ENCODE results near the gene ACOX3. TPM values are rescaled to one million over a fixed set of nuclear protein-coding genes. Genes with fewer than 3 reads are reported as not detected.

Gene ACOX3
- polyA plus RNA-seq, 3 donors = 15.9 to 20.6 (median 17.8) TPM

DNA sequence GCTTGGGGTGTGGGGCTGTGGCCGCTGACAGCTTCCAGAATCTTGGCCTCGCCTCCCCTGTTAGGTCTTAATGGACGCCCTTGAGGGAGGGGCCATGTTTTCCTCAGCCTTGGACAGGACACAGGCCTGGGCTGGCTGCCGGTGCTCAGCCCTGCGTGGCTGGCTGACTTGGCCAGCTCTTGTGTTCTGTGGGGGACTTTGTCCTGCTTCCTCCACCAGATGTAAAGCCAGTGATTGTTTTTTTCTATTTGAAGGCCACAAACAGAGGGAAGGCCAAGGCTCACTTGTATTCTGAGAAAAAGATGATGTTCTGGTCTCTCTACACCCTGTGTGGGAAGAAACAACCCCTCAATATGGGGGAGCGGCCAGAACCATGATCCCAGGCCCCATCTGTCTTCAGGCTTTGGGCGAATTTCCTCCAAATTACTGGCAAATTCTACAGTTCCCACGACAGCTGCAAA lies 99.7 kb downstream of the ACOX3 start:
- DNase-seq = peak; percentile 51

DNA sequence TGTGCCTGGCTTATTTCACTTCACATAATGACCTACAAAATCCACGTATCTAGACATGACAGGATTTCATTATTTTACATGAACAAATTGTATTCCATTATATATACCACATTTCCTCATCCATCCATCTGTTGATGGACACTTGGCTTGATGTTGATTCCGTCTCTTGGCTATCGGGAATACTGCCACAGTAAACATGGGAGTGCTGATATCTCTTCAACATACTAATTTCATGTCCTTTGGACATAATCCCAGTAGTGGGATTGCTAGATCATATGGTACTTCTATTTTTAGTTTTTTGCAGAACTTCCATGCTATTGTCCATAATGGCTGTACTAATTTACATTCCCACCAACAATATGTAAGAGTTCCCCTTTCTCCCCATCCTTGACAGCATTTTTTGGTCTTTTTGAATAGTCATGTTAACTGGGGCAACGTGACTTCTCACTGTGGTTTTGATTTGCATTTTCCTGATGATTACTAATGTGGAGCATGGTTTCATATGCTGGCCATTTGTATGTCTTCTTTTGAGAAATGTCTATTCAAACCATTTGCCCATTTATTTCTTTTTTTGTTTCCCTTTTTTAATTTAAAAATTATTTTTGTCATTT lies 102.1 kb downstream of the ACOX3 start:
- no peak for DNase-seq

DNA sequence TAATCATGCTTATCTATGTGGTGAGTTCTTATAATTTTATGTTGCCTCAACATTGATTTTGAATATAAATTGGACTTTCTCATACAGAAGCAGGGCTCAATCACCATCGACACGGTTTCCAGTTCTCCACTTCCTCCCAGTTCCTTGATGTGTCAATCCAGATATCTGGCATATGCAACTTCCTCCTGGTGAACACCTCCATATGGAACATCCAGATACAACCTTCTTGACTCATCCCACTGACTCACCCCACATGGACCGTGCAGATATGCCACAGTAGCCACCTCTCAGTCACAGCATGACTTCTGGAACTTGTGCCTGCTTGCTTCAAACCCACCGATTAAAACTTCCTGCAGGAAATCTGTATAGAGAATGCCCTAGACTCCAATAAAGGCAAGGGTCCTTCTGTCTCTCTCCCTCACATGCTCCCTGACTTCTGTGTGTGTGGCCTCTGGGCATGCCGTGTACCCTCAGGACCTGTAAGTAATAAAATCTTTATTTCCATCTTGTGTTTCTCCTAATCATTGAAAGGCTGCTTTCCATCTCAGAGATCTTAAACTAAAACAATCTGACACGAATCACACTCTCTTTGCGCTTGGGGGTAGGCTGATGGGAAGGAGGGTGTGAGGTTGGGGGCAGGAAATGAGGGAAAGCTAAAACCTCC lies 104.0 kb downstream of the ACOX3 start:
- DNase-seq = no peak

DNA sequence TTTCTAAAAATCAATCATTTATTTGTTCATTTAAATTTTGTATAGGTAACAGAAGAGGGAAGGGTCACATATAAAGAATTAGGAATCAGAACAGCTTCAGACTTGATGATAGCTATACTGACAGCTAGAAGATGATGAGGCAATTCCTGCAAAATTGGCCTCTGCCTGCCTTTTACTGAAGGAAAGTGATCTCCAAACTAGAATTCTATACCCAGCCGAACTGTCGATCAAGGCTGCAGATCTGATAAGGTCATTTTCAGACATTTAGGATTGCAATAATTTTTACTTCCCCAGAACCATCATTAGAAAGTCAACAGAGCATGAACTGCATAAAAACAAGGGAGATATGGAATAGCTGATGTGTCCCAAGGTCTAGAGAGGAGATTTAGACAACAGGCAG lies 104.7 kb downstream of the ACOX3 start:
- DNase-seq = no peak

DNA sequence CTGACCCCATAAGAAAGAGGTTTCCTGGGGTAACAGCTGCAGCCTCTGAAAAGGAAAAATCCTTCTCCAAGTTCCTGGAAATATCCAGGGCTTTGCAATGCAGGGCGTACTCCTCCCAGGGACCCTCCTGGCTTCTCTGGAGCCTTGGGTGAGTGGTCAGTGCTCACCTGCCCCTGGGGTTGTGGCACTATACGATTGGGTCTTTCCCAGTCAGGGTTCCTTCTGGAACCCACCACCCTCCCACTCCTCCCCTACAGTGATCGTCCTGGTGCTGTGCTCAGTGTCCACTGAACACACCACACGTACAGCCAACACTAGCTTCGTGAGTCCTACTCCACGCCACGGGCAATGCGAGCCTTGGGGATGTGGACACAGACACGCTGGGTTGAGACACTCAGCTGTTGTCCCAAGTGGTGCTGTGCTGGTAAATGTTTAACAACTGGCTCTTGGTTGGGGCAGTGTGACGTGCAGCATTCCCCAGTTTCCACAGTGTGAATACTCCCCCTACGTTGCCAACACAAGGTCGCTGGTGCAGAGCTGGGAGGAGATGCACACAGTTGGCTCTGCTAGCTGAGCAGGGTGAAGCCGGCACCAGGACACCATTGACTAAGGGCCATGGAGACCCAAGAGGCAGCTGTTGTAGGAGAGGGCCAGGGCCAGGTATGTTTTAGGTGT lies 105.6 kb downstream of the ACOX3 start:
- peak; percentile 46 for DNase-seq

DNA sequence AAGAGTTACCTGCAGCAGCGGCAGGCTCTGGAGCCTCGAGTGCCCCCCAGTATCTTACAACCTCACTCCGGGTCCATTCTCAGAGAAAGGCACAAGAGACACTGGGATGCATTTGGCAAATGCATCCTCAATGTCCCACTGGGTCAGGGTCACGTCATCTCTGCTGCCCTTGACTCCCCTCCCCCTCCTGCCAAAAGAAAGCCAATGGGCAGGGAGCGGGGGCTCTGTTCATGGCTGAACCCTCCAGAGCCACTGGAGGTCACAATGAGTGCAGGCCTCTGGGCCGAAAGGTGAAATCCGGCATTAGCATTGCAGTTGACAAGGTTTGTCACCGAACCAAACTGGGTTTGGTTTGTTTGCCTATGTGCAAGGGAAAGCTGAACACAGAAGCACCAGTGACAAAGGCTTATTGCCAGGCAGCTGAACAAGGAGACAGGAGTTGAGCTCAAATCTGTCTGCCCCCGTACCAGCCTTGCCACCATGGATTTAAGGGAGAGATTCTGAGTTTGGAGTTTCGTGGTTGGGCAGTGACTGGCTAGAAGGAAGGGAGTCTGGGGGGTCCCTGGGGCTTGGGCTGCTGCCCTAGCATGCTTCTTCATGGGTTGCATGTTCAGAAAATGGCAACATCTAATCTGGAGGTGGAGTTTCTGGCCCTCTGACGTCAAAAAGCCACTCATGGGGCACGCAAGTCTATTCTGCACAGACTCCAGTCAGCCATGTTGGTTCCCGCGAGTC lies 106.6 kb downstream of the ACOX3 start:
- DNase-seq = no peak

DNA sequence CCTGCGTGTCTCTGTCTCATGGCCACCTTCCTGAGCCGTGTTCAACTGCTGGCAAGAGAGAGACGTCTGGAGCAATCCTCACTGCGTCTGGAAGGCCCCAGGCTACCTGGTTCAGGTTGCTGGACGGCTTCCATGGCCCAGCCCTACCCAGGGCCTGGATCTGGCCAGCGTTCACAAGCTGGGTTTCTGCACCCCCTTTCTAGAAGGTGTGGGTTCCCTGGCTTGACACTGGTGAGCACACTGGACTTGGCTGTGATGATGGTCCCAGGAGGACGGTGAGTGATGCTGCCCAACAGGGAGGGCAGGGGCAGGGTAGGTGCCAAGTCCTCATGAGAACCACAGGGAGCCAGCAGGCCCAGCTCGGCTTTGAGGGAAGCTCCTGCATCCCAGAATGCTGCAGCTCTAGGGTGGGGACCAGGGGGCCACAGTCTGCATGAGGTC lies 107.6 kb downstream of the ACOX3 start:
- DNase-seq = no peak

DNA sequence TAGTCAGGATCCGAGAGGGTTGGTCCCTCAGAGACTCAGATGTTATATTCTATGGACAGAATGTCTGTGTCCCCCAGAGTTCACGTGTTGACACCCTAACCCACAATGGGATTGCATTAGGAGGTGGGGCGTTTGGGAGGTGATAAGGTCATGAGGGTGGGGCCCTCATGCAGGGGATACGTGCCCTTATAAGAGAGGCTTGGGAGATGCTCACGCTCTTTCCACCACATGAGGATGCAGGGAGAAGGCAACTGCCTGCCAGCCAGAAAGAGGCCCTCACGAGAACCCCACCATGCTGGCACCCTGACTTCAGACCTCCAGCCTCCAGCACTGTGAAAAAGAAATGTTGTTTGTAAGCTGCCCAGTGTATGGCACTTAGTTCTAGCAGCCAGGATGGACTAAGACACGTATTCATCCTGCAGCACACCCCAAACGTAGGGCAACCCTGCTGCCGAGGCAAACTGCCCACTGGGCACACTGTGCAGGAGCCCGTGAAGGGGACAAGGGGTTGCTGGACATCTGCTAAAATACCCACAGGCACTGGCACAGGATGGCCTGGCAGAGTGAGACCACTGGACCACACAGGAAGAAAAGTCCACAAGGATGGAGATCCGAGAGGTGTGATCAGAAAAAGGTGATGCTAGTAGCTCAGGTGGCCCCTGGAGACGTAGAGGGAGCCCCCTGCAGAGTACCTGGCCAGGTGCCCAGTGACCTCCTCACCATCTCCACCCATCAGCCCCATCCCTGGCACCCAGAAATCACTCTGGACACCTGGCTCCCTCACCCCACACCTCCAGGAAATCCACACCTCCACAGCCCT lies 108.3 kb downstream of the ACOX3 start:
- no peak for DNase-seq

DNA sequence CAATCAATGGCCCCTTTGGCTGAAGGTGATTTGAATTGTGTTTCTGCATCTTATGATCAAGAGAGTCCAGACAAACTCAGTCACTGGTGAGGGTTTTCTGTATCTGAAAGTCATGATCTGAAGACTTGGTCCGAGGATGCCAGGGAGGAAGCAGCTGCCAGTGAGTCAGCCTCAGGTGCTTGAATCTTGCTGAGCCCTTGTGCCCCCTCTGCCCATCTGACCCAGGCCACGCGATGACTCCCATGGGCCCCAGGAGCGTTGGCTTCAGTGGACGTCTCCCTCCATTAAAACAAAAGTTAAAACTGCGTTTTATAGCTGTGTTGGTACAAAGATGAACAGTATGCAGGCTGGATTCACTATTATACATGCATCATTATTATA lies 109.0 kb downstream of the ACOX3 start:
- DNase-seq = no peak

DNA sequence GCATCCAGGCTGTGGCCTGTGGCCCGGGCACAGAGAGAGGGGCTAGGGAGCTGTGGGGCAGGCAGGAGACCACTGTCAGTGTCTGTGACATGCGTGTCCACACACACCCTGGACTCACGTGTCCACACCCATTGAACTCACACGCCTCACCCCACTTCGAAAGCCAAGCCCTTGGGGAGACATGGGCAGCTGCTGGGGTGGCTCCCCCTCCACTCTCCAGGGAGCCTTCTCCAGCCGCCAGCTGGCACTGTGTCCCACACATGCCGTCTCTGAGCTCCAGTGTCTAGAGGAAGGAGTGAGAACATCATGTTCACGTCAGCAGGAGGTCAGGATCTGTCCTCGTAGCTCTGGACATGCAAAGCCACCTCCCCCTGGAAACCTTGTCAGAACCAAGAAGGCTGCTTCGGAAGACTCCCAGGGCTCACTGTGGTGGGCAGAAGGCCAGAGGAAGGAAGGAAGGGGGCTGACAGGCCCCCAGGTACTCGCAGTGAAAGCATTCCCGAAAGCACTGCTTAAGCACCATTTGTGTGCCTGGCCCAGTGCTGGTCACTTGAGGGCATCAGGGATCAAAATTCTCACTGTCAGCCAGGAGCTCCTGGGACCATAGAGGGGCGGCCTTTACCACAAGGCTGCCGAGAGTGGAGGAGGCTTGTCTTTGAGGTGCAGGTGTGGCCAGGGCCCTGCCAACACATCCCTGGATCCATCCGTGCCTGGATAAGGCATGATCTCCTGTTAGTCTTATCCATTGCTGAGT lies 109.5 kb downstream of the ACOX3 start:
- DNase-seq = no peak

DNA sequence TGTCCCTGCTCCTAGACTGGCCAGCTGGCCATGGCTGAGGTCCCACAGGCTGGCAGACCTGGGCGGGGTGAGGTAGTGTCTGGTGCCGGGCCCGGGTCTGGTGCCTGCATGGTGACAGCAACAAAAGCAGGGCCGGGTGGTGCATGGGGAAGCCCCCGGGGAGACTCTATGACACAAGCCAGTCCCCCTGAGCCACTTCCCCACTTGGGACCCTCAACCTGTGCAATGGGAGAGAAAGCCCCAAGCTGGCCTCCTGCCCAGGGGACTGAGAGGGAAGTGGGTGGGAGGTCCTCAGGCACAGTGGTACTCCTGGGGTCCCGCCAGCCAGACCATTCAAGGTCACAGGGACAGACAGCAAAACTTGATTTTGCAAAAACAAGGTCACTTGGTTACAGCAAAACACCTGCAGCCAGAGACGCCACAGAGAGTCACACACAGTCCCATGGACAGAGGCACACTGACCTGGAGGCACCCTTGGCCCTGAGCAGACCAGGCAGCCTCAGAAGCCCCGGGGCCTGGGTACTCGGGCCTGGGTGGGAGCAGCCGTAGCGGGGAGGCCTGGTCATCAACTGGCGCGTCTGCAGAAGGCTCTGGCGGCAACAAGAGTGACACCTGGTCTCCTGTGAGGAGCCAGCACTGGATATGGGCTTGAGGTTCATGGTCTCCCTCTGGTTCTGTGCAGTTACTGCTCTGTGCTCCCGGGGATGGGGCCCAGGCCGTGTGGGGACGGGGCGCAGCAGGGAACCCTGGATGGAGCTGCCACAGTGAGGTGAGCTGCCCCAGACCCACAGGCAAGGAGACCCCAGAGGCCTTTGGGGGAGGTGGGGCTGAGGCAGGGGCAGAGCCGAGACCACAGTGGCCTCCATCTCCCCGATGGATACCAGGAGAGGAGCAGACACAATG lies 110.4 kb downstream of the ACOX3 start:
- no peak for DNase-seq

DNA sequence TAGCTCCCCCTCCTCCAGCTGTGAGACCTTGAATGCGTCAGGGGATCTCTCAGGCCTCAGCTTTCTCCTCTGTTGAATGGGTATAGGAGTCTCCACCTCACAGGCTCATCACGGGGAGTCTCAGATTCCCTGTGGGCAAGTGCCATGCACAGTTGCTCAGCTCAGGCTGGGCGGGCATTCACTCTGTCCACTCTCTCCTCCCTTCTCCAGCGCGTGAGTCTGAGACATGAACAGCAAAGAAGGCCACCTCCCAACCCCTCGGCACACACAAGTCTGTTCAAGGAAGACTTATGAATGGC lies 111.0 kb downstream of the ACOX3 start:
- DNase-seq = no peak

DNA sequence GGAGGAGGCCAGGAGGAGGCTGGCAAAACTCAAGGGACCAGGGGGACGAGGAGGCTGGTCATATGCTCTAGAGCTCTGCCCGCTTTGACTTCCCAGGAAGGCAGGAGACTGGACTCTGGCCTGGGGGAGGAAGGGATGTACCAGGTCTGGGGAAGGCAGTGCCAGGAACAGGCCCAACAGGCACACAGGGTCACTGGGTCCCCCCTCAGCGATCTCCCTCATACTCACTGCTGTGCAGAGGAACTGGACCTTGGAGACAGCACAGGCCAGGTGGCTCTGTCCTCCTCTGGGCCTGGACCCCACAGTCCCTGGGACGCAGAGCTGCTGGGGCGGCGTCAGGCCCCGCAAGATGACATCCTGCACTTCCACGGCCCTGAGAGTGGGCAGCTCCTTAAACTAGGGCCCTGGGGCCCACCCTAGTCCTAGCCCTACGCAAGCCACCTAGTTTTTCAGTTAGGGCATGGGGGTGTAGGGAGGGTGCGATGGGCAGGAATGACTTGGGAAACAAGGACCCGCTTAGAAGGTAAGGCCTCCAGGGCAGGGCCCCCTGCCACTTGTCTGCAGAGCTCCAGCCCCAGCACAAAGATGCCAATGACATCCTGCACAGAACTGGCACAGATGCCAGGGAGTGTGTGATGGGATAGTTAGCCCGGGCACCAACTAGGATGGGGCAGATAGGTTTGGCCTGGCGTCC lies 111.5 kb downstream of the ACOX3 start:
- DNase-seq = no peak

DNA sequence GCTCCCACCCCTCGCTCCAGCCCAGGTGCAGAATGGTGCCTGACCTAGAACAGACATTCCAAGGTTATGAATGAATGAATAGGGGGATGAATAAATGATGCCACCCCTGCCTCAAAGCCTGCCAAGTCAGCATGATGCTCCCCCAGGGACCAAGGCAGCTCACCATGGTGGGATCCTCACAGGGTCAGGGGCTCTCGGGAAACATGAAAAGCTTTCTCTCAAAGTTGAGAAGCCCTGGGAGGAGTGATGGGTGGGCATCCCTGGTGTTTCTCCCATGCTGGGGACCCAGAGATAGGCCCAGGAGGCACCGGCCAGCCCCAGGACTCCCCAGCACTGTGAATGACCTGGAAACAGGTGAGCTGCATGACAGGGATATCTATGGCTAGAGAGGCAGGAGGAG lies 112.1 kb downstream of the ACOX3 start:
- DNase-seq = no peak

DNA sequence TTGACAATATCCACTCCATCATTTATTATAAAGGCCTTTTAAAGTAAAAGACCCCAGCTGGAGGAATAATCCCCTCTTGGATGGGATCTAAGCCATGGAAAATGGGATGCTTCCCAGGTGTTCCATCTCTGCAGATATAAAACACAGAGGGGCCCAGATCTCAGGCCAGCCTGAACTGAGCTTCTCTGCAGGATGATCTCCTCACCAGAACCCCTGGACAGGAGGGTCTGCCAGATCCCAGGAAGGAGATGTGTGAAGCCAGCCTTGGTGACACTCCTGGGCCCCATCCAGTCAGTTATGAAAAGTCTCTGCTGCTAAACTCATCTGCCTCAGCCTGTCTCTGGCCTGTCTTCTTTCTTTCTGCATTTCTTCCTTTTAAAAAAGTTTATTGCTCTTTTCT lies 114.3 kb downstream of the ACOX3 start:
- no peak for DNase-seq

DNA sequence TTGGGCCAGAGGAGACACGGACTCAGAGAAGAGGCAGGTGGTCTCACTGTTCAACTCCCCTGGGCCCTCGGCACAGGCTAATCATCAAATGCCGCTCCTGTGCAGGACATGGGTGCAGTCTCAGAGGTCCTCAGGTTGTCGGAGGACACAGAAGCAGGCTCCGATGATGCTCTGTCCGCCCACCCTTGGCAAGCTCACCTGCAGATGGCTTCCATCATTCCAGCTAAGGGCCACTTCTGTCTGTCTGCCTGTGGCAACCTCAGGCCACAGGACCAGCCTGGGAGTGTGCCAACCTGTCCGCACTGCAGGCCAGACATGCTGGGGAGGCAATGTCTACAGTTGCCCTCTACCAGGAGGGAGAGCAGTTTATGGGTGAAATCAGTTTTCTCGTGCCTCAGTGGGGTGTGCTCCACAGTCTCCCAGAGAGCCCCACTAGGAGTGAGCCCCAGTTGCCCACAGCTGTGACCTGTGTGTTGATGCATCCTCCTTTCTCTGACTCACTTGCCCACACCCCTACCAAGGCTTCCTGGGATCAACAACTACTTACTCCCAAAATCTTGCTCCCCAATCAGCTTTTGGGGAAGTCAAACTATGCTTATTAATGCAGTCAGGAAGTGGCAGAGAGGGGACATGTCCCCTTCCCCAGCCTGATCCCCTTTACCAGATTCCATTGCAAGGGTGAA lies 115.1 kb downstream of the ACOX3 start:
- no peak for DNase-seq

DNA sequence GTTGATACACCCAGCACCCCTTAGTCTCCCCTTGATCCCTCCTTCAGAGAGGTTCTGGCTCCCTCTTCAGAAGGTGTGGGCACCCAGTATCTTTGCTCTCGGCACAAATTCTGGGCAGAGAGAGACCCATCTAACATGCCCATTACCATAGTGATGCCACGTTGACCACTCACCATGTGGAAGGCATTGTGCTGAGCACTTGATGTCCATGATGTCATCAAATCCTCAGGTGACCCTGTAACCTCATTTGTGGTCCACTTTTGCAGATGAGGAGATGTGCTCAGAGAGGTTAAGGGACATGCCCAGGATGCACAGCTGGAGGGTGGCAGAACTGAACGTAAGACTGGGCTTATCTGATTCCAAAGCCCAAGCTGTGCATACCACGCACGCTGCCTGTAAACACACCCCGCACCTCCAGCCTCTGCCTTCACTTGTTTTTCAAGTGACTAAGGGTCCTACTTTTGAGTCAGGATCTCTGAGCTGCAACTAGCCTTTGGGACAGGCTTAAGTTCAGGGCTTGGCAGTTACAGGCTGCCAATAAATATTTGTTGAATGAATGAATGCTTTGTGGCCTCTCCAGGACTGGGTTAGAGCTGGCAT lies 115.8 kb downstream of the ACOX3 start:
- DNase-seq = no peak

DNA sequence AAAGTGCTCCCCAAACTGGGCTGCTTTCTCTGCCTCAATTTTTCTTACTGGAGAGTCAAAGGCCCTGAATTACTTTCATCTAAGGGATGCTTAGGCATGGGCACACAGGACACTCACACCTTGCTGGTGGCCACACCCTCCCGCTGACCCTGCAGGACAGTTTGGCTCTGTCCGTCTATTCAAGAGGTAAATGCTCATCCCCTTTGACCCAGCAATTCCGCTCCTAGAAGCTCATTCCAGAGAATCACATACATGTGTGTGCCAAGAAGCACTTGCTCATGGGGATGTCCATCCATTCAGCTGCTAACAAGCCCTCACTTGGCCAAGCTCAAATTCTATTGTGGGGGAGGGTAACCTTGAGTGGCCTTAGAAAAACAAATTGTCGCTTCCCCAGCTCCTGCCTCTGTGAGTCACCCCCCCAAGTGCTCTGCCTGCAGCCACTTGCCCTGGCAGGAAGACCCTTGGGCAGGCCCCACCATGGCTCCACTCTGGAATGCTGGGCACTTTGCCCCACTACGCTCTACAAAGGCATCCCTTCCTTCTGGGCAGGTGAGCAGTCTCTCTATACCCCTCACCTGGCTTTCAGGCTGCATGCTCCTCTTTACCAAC lies 116.5 kb downstream of the ACOX3 start:
- no peak for DNase-seq

All from renal pelvis (tissue), 4 donors.